GM18873 (cell line): ENCODE measurements around the gene CNGA3.

ENCODE experiments used
- ATAC-seq: cut with Tn5 transposase; IDR thresholded peaks from one replicate; pipeline ENCODE4 v1.9.1; 2021; ENCODE audit warnings: mild to moderate bottlenecking, moderate library complexity, moderate number of reproducible peaks; ENCODE audit not compliant: unreplicated experiment, low FRiP score

Gene CNGA3

GRCh38 chr2:98374958-98375570, 28.8 kb downstream of the CNGA3 start:
- no peak for ATAC-seq

- ATAC-seq: no peak
Observed at GRCh38 chr2:98376301-98376910, 30.1 kb downstream of the CNGA3 start.

- no peak for ATAC-seq
Observed at GRCh38 chr2:98376996-98377395, 30.7 kb downstream of the CNGA3 start.

GRCh38 chr2:98377544-98377943, 31.3 kb downstream of the CNGA3 start:
- no peak for ATAC-seq

- ATAC-seq: no peak
Observed at GRCh38 chr2:98378196-98378595, 31.9 kb downstream of the CNGA3 start.

GRCh38 chr2:98378901-98379300, 32.6 kb downstream of the CNGA3 start:
- no peak for ATAC-seq

- no peak for ATAC-seq
Observed at GRCh38 chr2:98379311-98380202, 33.3 kb downstream of the CNGA3 start.

- no peak for ATAC-seq
Observed at GRCh38 chr2:98380203-98380535, 33.9 kb downstream of the CNGA3 start.

GRCh38 chr2:98381494-98381893, 35.2 kb downstream of the CNGA3 start:
- no peak for ATAC-seq

- no peak for ATAC-seq
Observed at GRCh38 chr2:98382086-98382485, 35.8 kb downstream of the CNGA3 start.

GRCh38 chr2:98382739-98383138, 36.5 kb downstream of the CNGA3 start:
- ATAC-seq: no peak

GRCh38 chr2:98383166-98383565, 36.9 kb downstream of the CNGA3 start:
- no peak for ATAC-seq

- no peak for ATAC-seq
Observed at GRCh38 chr2:98385050-98385699, 38.9 kb downstream of the CNGA3 start.

- ATAC-seq: no peak
Observed at GRCh38 chr2:98387478-98387877, 41.2 kb downstream of the CNGA3 start.

- ATAC-seq: no peak
Observed at GRCh38 chr2:98388081-98388480, 41.8 kb downstream of the CNGA3 start.

- no peak for ATAC-seq
Observed at GRCh38 chr2:98388601-98389250, 42.5 kb downstream of the CNGA3 start.

- ATAC-seq: no peak
Observed at GRCh38 chr2:98389251-98389605, 43.0 kb downstream of the CNGA3 start.

- no peak for ATAC-seq
Observed at GRCh38 chr2:98390571-98391476, 44.6 kb downstream of the CNGA3 start.

- no peak for ATAC-seq
Observed at GRCh38 chr2:98391581-98392270, 45.5 kb downstream of the CNGA3 start.
